GM06990 (cell line): Measurements from ENCODE around the gene DNAJC12.

Experiments used
- DNase-seq: peaks from one replicate; pipeline ENCODE4 v3.0.0-alpha.2; 2011; ENCODE audit not compliant: insufficient read length; ENCODE audit errors: extremely low read depth
- H3K27me3 ChIP-seq: replicated peaks from 2 replicates; pipeline ENCODE4 v1.6.0; 2011; ENCODE audit warnings: low read length; ENCODE audit not compliant: control insufficient read depth, insufficient read depth
- H3K36me3 ChIP-seq: 2 replicates; pipeline ENCODE4 v1.5.1; 2011; ENCODE audit warnings: low read length; ENCODE audit not compliant: control insufficient read depth, insufficient read depth
- H3K4me3 ChIP-seq: replicated peaks from 2 replicates; pipeline ENCODE4 v1.5.1; 2011; ENCODE audit warnings: low read depth, mild to moderate bottlenecking, control low read depth, low read length
- CTCF ChIP-seq: IDR thresholded peaks from 2 replicates; pipeline ENCODE4 v1.5.1; 2011; ENCODE audit warnings: low read length, control low read depth, mild to moderate bottlenecking, inconsistent platforms; ENCODE audit not compliant: insufficient read depth, poor library complexity, severe bottlenecking

DNAJC12 gene

GRCh38 chr10:67861750-67862432 is 23.9 kb upstream of the DNAJC12 start:
- no peak for TF ChIP-seq CTCF
- Histone ChIP-seq H3K27me3 (no peaks in the 10 kb centered on the region), H3K4me3 (no peak overlapping the region), H3K36me3 (no peaks in the 10 kb centered on the region)
- no peak for DNase-seq

GRCh38 chr10:67858971-67859370 is 21.0 kb upstream of the DNAJC12 start:
- Histone ChIP-seq H3K36me3 (no peaks in the 10 kb centered on the region), H3K27me3 (no peaks in the 10 kb centered on the region), H3K4me3 (no peak overlapping the region)
- no peak for DNase-seq
- TF ChIP-seq CTCF, result no peak

DNA sequence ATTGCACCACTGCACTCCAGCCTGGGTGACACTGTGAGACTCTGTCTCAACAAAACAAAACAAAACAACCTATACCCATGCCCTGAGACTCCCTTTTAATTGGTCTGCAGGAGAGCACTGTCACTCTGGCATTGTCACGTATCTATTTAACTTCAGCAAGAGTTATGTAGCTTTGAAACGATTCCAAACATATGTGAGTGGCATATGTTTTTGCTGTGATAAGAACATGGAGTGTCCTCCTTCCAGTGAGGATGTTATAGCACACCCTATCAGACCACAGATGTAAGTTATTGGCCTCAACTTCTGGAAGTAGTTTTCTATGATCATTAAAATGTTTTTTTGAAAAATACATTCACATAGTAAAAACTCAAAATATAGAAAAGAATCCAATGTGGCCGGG is 15.5 kb upstream of the DNAJC12 start:
- H3K4me3 ChIP-seq, result no peak overlapping the region
- no peak for TF ChIP-seq CTCF
- H3K27me3 ChIP-seq, result no peaks in the 10 kb centered on the region
- no peak for DNase-seq
- no peaks in the 10 kb centered on the region for H3K36me3 ChIP-seq

DNA sequence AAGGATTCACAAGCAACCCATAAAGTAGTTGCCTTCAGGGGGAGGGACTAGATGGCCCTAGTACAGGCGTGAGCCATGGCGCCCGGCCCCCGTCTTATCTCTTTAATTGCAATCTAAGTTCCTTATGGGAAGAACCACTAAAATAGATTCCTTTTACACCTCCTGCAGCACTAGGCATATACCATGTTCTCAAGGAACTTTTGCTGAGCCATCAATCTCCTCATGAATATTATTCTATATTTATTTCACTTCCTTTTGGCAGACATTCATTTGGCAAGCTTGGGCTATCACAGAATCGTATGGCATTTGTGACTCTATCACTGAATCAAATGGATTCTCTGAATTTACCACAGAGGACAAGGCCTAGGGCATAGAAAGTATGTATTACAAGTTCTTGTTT is 14.8 kb upstream of the DNAJC12 start:
- Histone ChIP-seq H3K36me3 (no peaks in the 10 kb centered on the region), H3K4me3 (no peak overlapping the region), H3K27me3 (no peaks in the 10 kb centered on the region)
- TF ChIP-seq CTCF, result no peak
- no peak for DNase-seq

DNA sequence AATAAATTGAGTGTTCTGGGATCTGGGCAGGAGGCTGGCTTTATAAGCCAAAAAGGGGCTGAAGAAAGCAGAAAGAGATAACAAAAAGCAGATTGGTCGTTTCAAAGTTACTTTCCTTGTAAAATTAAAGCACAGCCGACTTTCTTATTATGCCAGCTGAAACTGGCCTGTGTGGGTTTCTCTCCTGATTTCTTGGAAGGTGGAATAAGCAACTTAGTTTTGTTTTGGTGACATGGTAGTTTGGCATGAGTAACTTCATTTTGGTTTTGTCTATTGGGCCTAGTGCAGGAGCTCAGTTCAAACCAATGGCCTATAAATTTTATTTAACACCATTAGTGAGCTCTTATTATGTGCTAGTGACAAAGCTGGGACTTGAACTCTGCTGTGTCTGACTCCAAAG is 13.2 kb upstream of the DNAJC12 start:
- no peaks in the 10 kb centered on the region for H3K27me3 ChIP-seq
- no peak for TF ChIP-seq CTCF
- H3K4me3 ChIP-seq, result no peak overlapping the region
- no peak for DNase-seq
- H3K36me3 ChIP-seq, result no peaks in the 10 kb centered on the region
